ENCODE measurements around the gene EFR3B. TPM values are rescaled to one million over a fixed set of nuclear protein-coding genes. Genes with fewer than 3 reads are reported as not detected.

The EFR3B gene
- total RNA-seq, 1 experiment from 2014 or later = 7.0 TPM

GRCh38 chr2:25044990-25045389 lies 3.1 kb downstream of the EFR3B start:
- Histone ChIP-seq H3K14ac (ENCODE audit: insufficient read depth, low read length) (no peak overlapping the region), H3K23me2 (ENCODE audit: insufficient read length, low read depth, low read length, poor library complexity, severe bottlenecking) (peaks cover 17% of the 10 kb centered on the region), H3K4me1 (ENCODE audit: insufficient read depth, low read length) (no peaks in the 10 kb centered on the region; the same call in 1 of the 2 replicates), H2AK5ac (ENCODE audit: insufficient read length, low read length) (no peak overlapping the region), H2BK20ac (ENCODE audit: low read depth, low read length, poor library complexity, severe bottlenecking) (no peak overlapping the region), H4K91ac (ENCODE audit: insufficient read length, low read depth, low read length) (no peak overlapping the region), H3K4ac (ENCODE audit: low read depth, low read length) (no peak overlapping the region), H3K9me3 (ENCODE audit: control insufficient read depth, low read depth, low read length) (no peaks in the 10 kb centered on the region), H3K23ac (ENCODE audit: insufficient read length, low read depth, low read length) (no peak overlapping the region), H3T11ph (ENCODE audit: low read length) (no peak overlapping the region), H3K18ac (ENCODE audit: insufficient read length, low read depth, low read length) (no peak overlapping the region), H4K5ac (ENCODE audit: insufficient read length, low read depth, low read length) (no peak overlapping the region), H3K79me1 (ENCODE audit: insufficient read depth, low read depth, low read length, poor library complexity, severe bottlenecking) (no peaks in the 10 kb centered on the region), H4K20me1 (ENCODE audit: control insufficient read depth, insufficient read depth, insufficient read length) (no peaks in the 10 kb centered on the region), H3K56ac (ENCODE audit: insufficient read length, low read depth, low read length) (no peak overlapping the region), H2BK15ac (ENCODE audit: low read depth, low read length) (no peak overlapping the region), H2BK5ac (ENCODE audit: insufficient read length, low read length) (no peak overlapping the region), H2BK12ac (ENCODE audit: insufficient read length, low read depth, low read length) (no peak overlapping the region), H2AFZ (ENCODE audit: low read length) (no peak overlapping the region), H3K4me2 (ENCODE audit: insufficient read depth, insufficient read length, low read length) (no peak overlapping the region), H3K27me3 (ENCODE audit: insufficient read depth, low read length) (peaks cover 4% of the 10 kb centered on the region; the same call in 1 of the 2 replicates), H4K8ac (replicated peaks; ENCODE audit: insufficient read length, low read depth, low read length) (no peak overlapping the region), H3K79me2 (ENCODE audit: insufficient read depth, low read length) (no peaks in the 10 kb centered on the region), H2BK120ac (ENCODE audit: low read depth, low read length, poor library complexity, severe bottlenecking) (no peak overlapping the region), H3K9ac (ENCODE audit: extremely low read depth, insufficient read length, low read length) (no peak overlapping the region), H3K27ac (ENCODE audit: insufficient read length, low read depth, low read length) (no peak overlapping the region)
- Mint-ChIP-seq H3K9me3 (no peaks in the 10 kb centered on the region; a peak in 1 of 5 replicates), H3K27me3 (ENCODE audit: low read depth) (peaks cover 41% of the 10 kb centered on the region), H3K36me3 (ENCODE audit: insufficient read depth in 1 of 3, low read depth in 3 of 3) (peaks cover 2 to 16% (median 7%) of the 10 kb centered on the region in 3 experiments; a peak in 6 of 7 replicates), H3K4me1 (peaks cover 23 to 34% of the 10 kb centered on the region in 2 experiments), H3K4me3 (no peak overlapping the region), H3K27ac (no peak overlapping the region; a peak in 1 of 7 replicates)
- DNase-seq = no peak
- TF ChIP-seq CTCF (conservative IDR thresholded peaks at IDR 0.05) = no peak
- WGBS (ENCODE audit: extremely low coverage, insufficient read length, low lambda C conversion rate) = no CpG with 5 or more reads among the region's 6 CpGs
